Stomach (tissue), 4 donors: ENCODE measurements around the gene PTPRC.

Experiments used
- CTCF ChIP-seq, 7 experiments: fragments of 450-650 bp in 4 of 7; fragments of 200-600 bp in 3 of 7; sonication (generic) in 3 of 7; IDR thresholded peaks; one replicate each; pipeline ENCODE4 v1.5.1; 2016 to 2019; ENCODE audit warnings: antibody characterized with exemption in 7 of 7, control low read depth in 2 of 7, mild to moderate bottlenecking in 1 of 7
- POLR2A ChIP-seq, 4 donors: fragments of 450-650 bp; IDR thresholded peaks; one replicate each; pipeline ENCODE4 v1.6.1; 2016; ENCODE audit warnings: antibody characterized with exemption in 4 of 4, control low read depth in 2 of 4, mild to moderate bottlenecking in 1 of 4, moderate library complexity in 1 of 4

- no peak for TF ChIP-seq CTCF (IDR thresholded peaks at IDR 0.05)
- TF ChIP-seq POLR2A (IDR thresholded peaks at IDR 0.05) = no peak
Measured at GRCh38 chr1:198797656-198798055, 158.8 kb downstream of the PTPRC start.
